DOHH2 (cell line): Measurements from ENCODE around the gene TNK2.

Experiments used
- EZH2phosphoT487 ChIP-seq: fragments of 200-600 bp; sonication (generic); IDR thresholded peaks from 2 replicates; pipeline ENCODE4 v1.6.1; 2017; ENCODE audit warnings: borderline replicate concordance, mild to moderate bottlenecking, antibody characterized with exemption, low read length, moderate library complexity, mixed read lengths
- TF ChIP-seq, protein P1 (sequence below): fragments of 200-600 bp; sonication (generic); IDR thresholded peaks from one replicate; pipeline ENCODE4 v1.5.1; 2014; ENCODE audit warnings: antibody characterized with exemption, mild to moderate bottlenecking, low read depth, low read length; ENCODE audit not compliant: poor library complexity, severe bottlenecking

GRCh38 chr3:195813916-195814640 lies 94.3 kb downstream of the TNK2 start:
- TF ChIP-seq, protein P1, sequence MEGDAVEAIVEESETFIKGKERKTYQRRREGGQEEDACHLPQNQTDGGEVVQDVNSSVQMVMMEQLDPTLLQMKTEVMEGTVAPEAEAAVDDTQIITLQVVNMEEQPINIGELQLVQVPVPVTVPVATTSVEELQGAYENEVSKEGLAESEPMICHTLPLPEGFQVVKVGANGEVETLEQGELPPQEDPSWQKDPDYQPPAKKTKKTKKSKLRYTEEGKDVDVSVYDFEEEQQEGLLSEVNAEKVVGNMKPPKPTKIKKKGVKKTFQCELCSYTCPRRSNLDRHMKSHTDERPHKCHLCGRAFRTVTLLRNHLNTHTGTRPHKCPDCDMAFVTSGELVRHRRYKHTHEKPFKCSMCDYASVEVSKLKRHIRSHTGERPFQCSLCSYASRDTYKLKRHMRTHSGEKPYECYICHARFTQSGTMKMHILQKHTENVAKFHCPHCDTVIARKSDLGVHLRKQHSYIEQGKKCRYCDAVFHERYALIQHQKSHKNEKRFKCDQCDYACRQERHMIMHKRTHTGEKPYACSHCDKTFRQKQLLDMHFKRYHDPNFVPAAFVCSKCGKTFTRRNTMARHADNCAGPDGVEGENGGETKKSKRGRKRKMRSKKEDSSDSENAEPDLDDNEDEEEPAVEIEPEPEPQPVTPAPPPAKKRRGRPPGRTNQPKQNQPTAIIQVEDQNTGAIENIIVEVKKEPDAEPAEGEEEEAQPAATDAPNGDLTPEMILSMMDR, result no peak
- TF ChIP-seq EZH2phosphoT487, result no peak
